HCT116 (cell line): ENCODE measurements around the gene KPNA3.

ENCODE experiments used
- CTCF ChIP-seq, 3 experiments: fragments of 200-600 bp in 1 of 3; sonication (generic) in 1 of 3; IDR thresholded peaks in 2 of 3; conservative IDR thresholded peaks in 1 of 3; 2 replicates each; pipeline ENCODE4 v1.5.1; 2012 to 2017; ENCODE audit warnings: low read depth in 2 of 3, low read length in 2 of 3, antibody characterized with exemption in 1 of 3, borderline replicate concordance in 1 of 3, control low read depth in 1 of 3, mild to moderate bottlenecking in 1 of 3, mixed read lengths in 1 of 3, mixed run types in 1 of 3, moderate library complexity in 1 of 3; ENCODE audit not compliant: insufficient read depth in 1 of 3
- EGR1 ChIP-seq: IDR thresholded peaks from 2 replicates; pipeline ENCODE4 v1.6.1; 2012; ENCODE audit warnings: low read depth
- FOSL1 ChIP-seq: IDR thresholded peaks from 2 replicates; pipeline ENCODE4 v1.6.1; 2012; ENCODE audit warnings: low read depth
- MAX ChIP-seq: IDR thresholded peaks from 2 replicates; pipeline ENCODE4 v1.6.1; 2012
- POLR2A ChIP-seq: IDR thresholded peaks from 2 replicates; pipeline ENCODE4 v1.7.0; 2011; ENCODE audit warnings: borderline replicate concordance; ENCODE audit not compliant: insufficient read depth, insufficient read length; ENCODE audit errors: extremely low read depth
- RAD21 ChIP-seq: IDR thresholded peaks from 2 replicates; pipeline ENCODE4 v1.6.1; 2012; ENCODE audit warnings: low read depth, mild to moderate bottlenecking
- SIN3A ChIP-seq: IDR thresholded peaks from 2 replicates; pipeline ENCODE4 v1.6.1; 2012; ENCODE audit warnings: low read depth
- YY1 ChIP-seq: IDR thresholded peaks from 2 replicates; pipeline ENCODE4 v1.6.1; 2011; ENCODE audit warnings: low read length, low read depth, moderate library complexity, mild to moderate bottlenecking; ENCODE audit not compliant: insufficient replicate concordance; ENCODE audit errors: extremely low read depth
- ZBTB33 ChIP-seq: IDR thresholded peaks from 2 replicates; pipeline ENCODE4 v1.6.1; 2011; ENCODE audit warnings: mild to moderate bottlenecking, low read length, moderate library complexity; ENCODE audit not compliant: insufficient replicate concordance; ENCODE audit errors: extremely low read depth

- TF ChIP-seq CTCF (IDR thresholded peaks at IDR 0.05 in 2 of 3, conservative IDR thresholded peaks at IDR 0.05 in 1 of 3; ENCODE audit: borderline replicate concordance in 1 of 3, insufficient read depth in 1 of 3, low read depth in 2 of 3, low read length in 2 of 3) (no peak), SIN3A (no peak), POLR2A (no peak), RAD21 (no peak), MAX (no peak), EGR1 (no peak), YY1 (no peak), ZBTB33 (no peak), FOSL1 (no peak)
Observed at GRCh38 chr13:49678191-49678914, 114.1 kb downstream of the KPNA3 start.
